ENCODE measurements around the gene MVD. TPM values are rescaled to one million over a fixed set of nuclear protein-coding genes. Genes with fewer than 3 reads are reported as not detected.
A peak's percentile ranks its signal among the peaks of the same experiment; 100 is the strongest.

The MVD gene
- total and polyA plus RNA-seq, 2 of the 4 experiments (the other 2 are of a cell fraction) = 18.3 to 28.4 TPM

- no peak overlapping the region for H3K18ac ChIP-seq (ENCODE audit: low read depth, low read length)
- H2BK120ac ChIP-seq (ENCODE audit: low read depth, low read length) = no peak overlapping the region
- no peaks in the 10 kb centered on the region for H3K9me3 ChIP-seq (ENCODE audit: control insufficient read depth, insufficient read depth, low read length)
- H3K23ac ChIP-seq (ENCODE audit: low read depth, low read length) = no peak overlapping the region
- POLR2A ChIA-PET (ENCODE audit: unreplicated experiment) = no interaction called here
- WGBS, 2 experiments (ENCODE audit: extremely low coverage in 2 of 2, insufficient read length in 1 of 2) = 93% methylated on average over 25 of the region's 28 CpGs; no CpG with 5 or more reads in 1 of the 2 experiments
- CTCF ChIA-PET = no interaction called here
- peak overlapping the region; percentile 28 for H2AK9ac ChIP-seq (replicated peaks; ENCODE audit: low read depth, low read length, poor library complexity)
- H3K9ac ChIP-seq (ENCODE audit: low read depth, low read length) = no peak overlapping the region
- H2AFZ ChIP-seq (replicated peaks; ENCODE audit: low read length, poor library complexity) = peak overlapping the region; percentile 32
- no peak overlapping the region for H3K4me2 ChIP-seq (ENCODE audit: low read depth, low read length)
- no peak overlapping the region for H2BK15ac ChIP-seq (ENCODE audit: low read depth, low read length)
- no TSS peak for BruUV-seq (replicated peaks)
- H3K27ac ChIP-seq (ENCODE audit: insufficient read depth, low read length) = no peak overlapping the region
- H3K56ac ChIP-seq (ENCODE audit: extremely low read depth, insufficient read depth, low read length) = no peak overlapping the region
- H2BK20ac ChIP-seq (ENCODE audit: low read depth, low read length) = no peak overlapping the region
- no peak for ATAC-seq (ENCODE audit: low read depth)
- in situ Hi-C loops (cut with MboI; ENCODE audit: low sequenced_read_pairs) (no loop called here), dilution Hi-C loops (cut with HindIII; ENCODE audit: low sequenced_read_pairs, unreplicated experiment) (no loop called here), intact Hi-C loops (cut with micrococcal nuclease) (no loop called here)
- H4K5ac ChIP-seq (ENCODE audit: low read depth, low read length) = no peak overlapping the region
- no peak overlapping the region for H2BK5ac ChIP-seq (ENCODE audit: low read depth, low read length, poor library complexity, severe bottlenecking)
- H3K9me1 ChIP-seq (ENCODE audit: insufficient read depth, low read length) = no peaks in the 10 kb centered on the region
- H3K27me3 ChIP-seq (ENCODE audit: control insufficient read depth, insufficient read depth, low read length) = no peaks in the 10 kb centered on the region
- H3K14ac ChIP-seq (replicated peaks; ENCODE audit: low read depth, low read length) = no peak overlapping the region
- H4K91ac ChIP-seq (ENCODE audit: insufficient read depth, low read depth, low read length) = no peak overlapping the region
- no peak for DNase-seq
- TF ChIP-seq RFX5 (IDR thresholded peaks at IDR 0.05; ENCODE audit: low read depth, low read length) (no peak), USF2 (IDR thresholded peaks at IDR 0.05; ENCODE audit: low read depth, low read length) (no peak), BHLHE40 (IDR thresholded peaks at IDR 0.05; ENCODE audit: low read depth, low read length) (no peak), POLR2A (IDR thresholded peaks at IDR 0.05; ENCODE audit: low read depth, low read length) (no peak), FOS (IDR thresholded peaks at IDR 0.05; ENCODE audit: low read depth, low read length) (no peak), ELK1 (IDR thresholded peaks at IDR 0.05; ENCODE audit: borderline replicate concordance, low read depth, low read length) (no peak), SMC3 (IDR thresholded peaks at IDR 0.05; ENCODE audit: low read depth, low read length) (no peak), NFE2L2 (IDR thresholded peaks at IDR 0.05; ENCODE audit: low read depth, low read length) (no peak), MAZ (IDR thresholded peaks at IDR 0.05; ENCODE audit: borderline replicate concordance, low read depth, low read length) (no peak), RCOR1 (IDR thresholded peaks at IDR 0.05; ENCODE audit: insufficient replicate concordance, low read length) (no peak), CEBPB (IDR thresholded peaks at IDR 0.05; ENCODE audit: low read depth, low read length) (no peak), RAD21 (IDR thresholded peaks at IDR 0.05; ENCODE audit: low read length) (no peak), MAFK (IDR thresholded peaks at IDR 0.05; ENCODE audit: low read depth, low read length) (no peak), MXI1 (IDR thresholded peaks at IDR 0.05; ENCODE audit: borderline replicate concordance, low read depth, low read length) (no peak), CHD1 (IDR thresholded peaks at IDR 0.05; ENCODE audit: low read depth, low read length) (no peak)
- TF ChIP-seq, protein P1, sequence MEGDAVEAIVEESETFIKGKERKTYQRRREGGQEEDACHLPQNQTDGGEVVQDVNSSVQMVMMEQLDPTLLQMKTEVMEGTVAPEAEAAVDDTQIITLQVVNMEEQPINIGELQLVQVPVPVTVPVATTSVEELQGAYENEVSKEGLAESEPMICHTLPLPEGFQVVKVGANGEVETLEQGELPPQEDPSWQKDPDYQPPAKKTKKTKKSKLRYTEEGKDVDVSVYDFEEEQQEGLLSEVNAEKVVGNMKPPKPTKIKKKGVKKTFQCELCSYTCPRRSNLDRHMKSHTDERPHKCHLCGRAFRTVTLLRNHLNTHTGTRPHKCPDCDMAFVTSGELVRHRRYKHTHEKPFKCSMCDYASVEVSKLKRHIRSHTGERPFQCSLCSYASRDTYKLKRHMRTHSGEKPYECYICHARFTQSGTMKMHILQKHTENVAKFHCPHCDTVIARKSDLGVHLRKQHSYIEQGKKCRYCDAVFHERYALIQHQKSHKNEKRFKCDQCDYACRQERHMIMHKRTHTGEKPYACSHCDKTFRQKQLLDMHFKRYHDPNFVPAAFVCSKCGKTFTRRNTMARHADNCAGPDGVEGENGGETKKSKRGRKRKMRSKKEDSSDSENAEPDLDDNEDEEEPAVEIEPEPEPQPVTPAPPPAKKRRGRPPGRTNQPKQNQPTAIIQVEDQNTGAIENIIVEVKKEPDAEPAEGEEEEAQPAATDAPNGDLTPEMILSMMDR (conservative IDR thresholded peaks at IDR 0.05; ENCODE audit: low read depth, low read length) = no peak
- peaks cover 0 to 28% of the 10 kb centered on the region in 2 experiments; a peak in 3 of 4 replicates for H3K79me1 ChIP-seq (ENCODE audit: low read depth in 1 of 2, low read length in 2 of 2)
- peaks cover 3% of the 10 kb centered on the region; the same call in 1 of the 2 replicates for H4K20me1 ChIP-seq (ENCODE audit: insufficient read depth, low read length)
- no peak overlapping the region for H4K8ac ChIP-seq (ENCODE audit: low read depth in 2 of 2, low read length in 2 of 2)
- no peak overlapping the region for H3K4ac ChIP-seq (ENCODE audit: low read depth, low read length)
- H3K36me3 ChIP-seq (ENCODE audit: control insufficient read depth, insufficient read depth, low read length) = peaks cover 13% of the 10 kb centered on the region
- H2AK5ac ChIP-seq (ENCODE audit: low read depth, low read length) = no peak overlapping the region
- H3K4me1 ChIP-seq (ENCODE audit: control insufficient read depth, insufficient read depth, low read length) = peaks cover 5% of the 10 kb centered on the region; the same call in 1 of the 2 replicates
- H3K4me3 ChIP-seq (ENCODE audit: insufficient read depth, low read depth, low read length) = no peak overlapping the region
These were observed 8.4 kb downstream of the MVD start for GRCh38 chr16:88654363-88655052.
